Caco-2 (cell line): ENCODE measurements around the gene TMEM236. TPM values are rescaled to one million over a fixed set of nuclear protein-coding genes. Genes with fewer than 3 reads are reported as not detected.
A peak's percentile ranks its signal among the peaks of the same experiment; 100 is the strongest.

Source experiments
- BruUV-seq: library from RNA; stranded (reverse); fragments of 400-500 nt; replicated peaks from 2 replicates; lab custom pipeline; 2021; lab: Mats Ljungman, UMichigan
- CTCF ChIA-PET: fragments of 300-600 bp; sonication (Branson Sonifier 250); formaldehyde crosslinking; loops from one replicate; lab custom pipeline; 2022; ENCODE audit warnings: antibody characterized with exemption; lab: Charles Lee
- POLR2A ChIA-PET: fragments of 300-600 bp; sonication (Branson Sonifier 250); formaldehyde crosslinking; loops from one replicate; lab custom pipeline; 2022; ENCODE audit warnings: antibody characterized with exemption; lab: Charles Lee
- DNase-seq, 2 experiments: peaks; one replicate each; pipeline versions ENCODE4 v3.0.0 to v3.0.0-alpha.2; 2020 to 2022
- H3K27me3 ChIP-seq: replicated peaks from 2 replicates; pipeline ENCODE4 v1.6.0; 2011; ENCODE audit warnings: low read length; ENCODE audit not compliant: control insufficient read depth, insufficient read depth
- H3K36me3 ChIP-seq: 2 replicates; pipeline ENCODE4 v1.5.1; 2011; ENCODE audit warnings: low read length; ENCODE audit not compliant: control insufficient read depth, insufficient read depth
- H3K4me1 ChIP-seq: fragments of 250-450 bp; sonication (Bioruptor Pico); 2 replicates; pipeline ENCODE4 v1.5.1; 2020; ENCODE audit warnings: mild to moderate bottlenecking
- H3K4me3 ChIP-seq: 2 replicates; pipeline ENCODE4 v1.5.1; 2011; ENCODE audit warnings: low read depth, mild to moderate bottlenecking, control low read depth, low read length
- H3K9me3 ChIP-seq: fragments of 250-450 bp; sonication (Bioruptor Pico); 2 replicates; pipeline ENCODE4 v1.5.1; 2020; ENCODE audit warnings: mild to moderate bottlenecking, moderate library complexity
- H3K27ac Mint-ChIP-seq: one replicate; pipeline ENCODE4 v1.8.0; 2022; ENCODE audit warnings: mixed read lengths; ENCODE audit not compliant: unreplicated experiment
- H3K27me3 Mint-ChIP-seq: one replicate; pipeline ENCODE4 v1.8.0; 2022; ENCODE audit warnings: mixed read lengths; ENCODE audit not compliant: insufficient read depth, unreplicated experiment
- H3K36me3 Mint-ChIP-seq: one replicate; pipeline ENCODE4 v1.8.0; 2022; ENCODE audit warnings: mild to moderate bottlenecking, mixed read lengths; ENCODE audit not compliant: insufficient read depth, unreplicated experiment
- H3K4me1 Mint-ChIP-seq: one replicate; pipeline ENCODE4 v1.8.0; 2022; ENCODE audit warnings: low read depth, mixed read lengths; ENCODE audit not compliant: unreplicated experiment
- H3K4me3 Mint-ChIP-seq: one replicate; pipeline ENCODE4 v1.8.0; 2022; ENCODE audit warnings: mild to moderate bottlenecking, moderate library complexity, mixed read lengths; ENCODE audit not compliant: unreplicated experiment
- H3K9me3 Mint-ChIP-seq: one replicate; pipeline ENCODE4 v1.8.0; 2022; ENCODE audit warnings: mixed read lengths; ENCODE audit not compliant: unreplicated experiment
- intact Hi-C: fragments of 100-400 bp; cut with micrococcal nuclease; formaldehyde crosslinking; loops from one replicate; pipeline ENCODE4 v1.10.0; 2022; ENCODE audit not compliant: unreplicated experiment
- total RNA-seq: library from RNA; stranded (reverse); gene quantifications from 2 replicates; pipeline ENCODE4 v1.2.3, GENCODE V29; 2022
- TF ChIP-seq, protein P1 (sequence below), 2 experiments: fragments of 200-600 bp in 1 of 2; IDR thresholded peaks; 1 replicate in 1 of 2; 2 replicates in 1 of 2; pipeline versions ENCODE4 v1.5.1 to v1.8.0; 2011 to 2022; ENCODE audit warnings: antibody characterized with exemption in 1 of 2, control low read depth in 1 of 2, inconsistent platforms in 1 of 2, low read depth in 1 of 2, low read length in 1 of 2, mild to moderate bottlenecking in 1 of 2, moderate library complexity in 1 of 2; ENCODE audit not compliant: insufficient read depth in 1 of 2, severe bottlenecking in 1 of 2, unreplicated experiment in 1 of 2

The TMEM236 gene
- total RNA-seq, 1 experiment from 2014 or later: 0.64 TPM

DNA sequence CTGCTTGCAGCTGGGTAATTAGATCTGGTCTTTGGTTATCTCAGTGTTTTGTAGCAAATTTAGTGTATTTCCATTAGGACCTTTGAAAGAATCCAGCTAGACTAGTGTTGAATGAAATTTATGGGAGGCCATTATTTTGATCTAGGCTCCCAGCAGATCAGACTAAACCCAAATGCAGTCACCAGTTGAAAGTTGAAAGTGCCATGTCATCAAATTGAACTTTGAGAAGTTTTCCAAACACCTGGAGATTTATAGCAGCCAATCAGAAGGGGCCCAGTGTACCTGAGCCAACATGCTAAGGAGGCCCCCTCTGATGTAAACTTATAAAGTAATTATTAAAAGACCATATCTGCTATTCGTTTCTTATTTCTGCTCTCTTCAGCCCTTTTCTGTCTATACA lies 11.3 kb upstream of the TMEM236 start:
- TF ChIP-seq, protein P1, sequence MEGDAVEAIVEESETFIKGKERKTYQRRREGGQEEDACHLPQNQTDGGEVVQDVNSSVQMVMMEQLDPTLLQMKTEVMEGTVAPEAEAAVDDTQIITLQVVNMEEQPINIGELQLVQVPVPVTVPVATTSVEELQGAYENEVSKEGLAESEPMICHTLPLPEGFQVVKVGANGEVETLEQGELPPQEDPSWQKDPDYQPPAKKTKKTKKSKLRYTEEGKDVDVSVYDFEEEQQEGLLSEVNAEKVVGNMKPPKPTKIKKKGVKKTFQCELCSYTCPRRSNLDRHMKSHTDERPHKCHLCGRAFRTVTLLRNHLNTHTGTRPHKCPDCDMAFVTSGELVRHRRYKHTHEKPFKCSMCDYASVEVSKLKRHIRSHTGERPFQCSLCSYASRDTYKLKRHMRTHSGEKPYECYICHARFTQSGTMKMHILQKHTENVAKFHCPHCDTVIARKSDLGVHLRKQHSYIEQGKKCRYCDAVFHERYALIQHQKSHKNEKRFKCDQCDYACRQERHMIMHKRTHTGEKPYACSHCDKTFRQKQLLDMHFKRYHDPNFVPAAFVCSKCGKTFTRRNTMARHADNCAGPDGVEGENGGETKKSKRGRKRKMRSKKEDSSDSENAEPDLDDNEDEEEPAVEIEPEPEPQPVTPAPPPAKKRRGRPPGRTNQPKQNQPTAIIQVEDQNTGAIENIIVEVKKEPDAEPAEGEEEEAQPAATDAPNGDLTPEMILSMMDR (IDR thresholded peaks at IDR 0.05; ENCODE audit: insufficient read depth in 1 of 2, low read depth in 1 of 2, low read length in 1 of 2, severe bottlenecking in 1 of 2, unreplicated experiment in 1 of 2): no peak
- Mint-ChIP-seq H3K27ac (no peak overlapping the region), H3K36me3 (peaks cover 9% of the 10 kb centered on the region), H3K27me3 (no peaks in the 10 kb centered on the region), H3K4me3 (no peak overlapping the region), H3K4me1 (peaks cover 7% of the 10 kb centered on the region), H3K9me3 (no peaks in the 10 kb centered on the region)
- Histone ChIP-seq H3K27me3 (no peaks in the 10 kb centered on the region), H3K9me3 (no peaks in the 10 kb centered on the region), H3K36me3 (no peaks in the 10 kb centered on the region), H3K4me1 (no peaks in the 10 kb centered on the region), H3K4me3 (no peak overlapping the region)
- no TSS peak for BruUV-seq
- ChIA-PET CTCF (no interaction called here), POLR2A (no interaction called here)
- intact Hi-C loops: no loop called here
- DNase-seq: no peak

DNA sequence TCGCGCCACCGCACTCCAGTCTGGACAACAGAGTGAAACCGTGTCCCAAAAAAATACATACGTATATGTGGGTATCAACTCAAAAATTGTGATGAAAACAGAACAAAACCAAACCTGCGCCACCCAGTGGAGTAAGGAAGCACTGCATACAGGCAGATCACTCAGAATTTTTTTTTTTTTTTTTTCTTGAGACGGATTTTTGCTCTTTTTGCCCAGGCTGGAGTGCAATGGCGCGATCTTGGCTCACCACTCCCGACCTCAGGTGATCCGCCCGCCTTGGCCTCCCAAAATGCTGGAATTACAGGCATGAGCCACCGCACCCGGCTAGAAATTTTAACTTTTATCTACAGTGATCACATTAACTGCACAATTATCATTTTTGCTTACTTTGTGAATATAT lies 9.1 kb upstream of the TMEM236 start:
- Histone ChIP-seq H3K4me1 (no peaks in the 10 kb centered on the region), H3K4me3 (no peak overlapping the region), H3K9me3 (no peaks in the 10 kb centered on the region), H3K27me3 (no peaks in the 10 kb centered on the region), H3K36me3 (no peaks in the 10 kb centered on the region)
- Mint-ChIP-seq H3K4me3 (no peak overlapping the region), H3K27me3 (no peaks in the 10 kb centered on the region), H3K36me3 (peaks cover 9% of the 10 kb centered on the region), H3K9me3 (no peaks in the 10 kb centered on the region), H3K4me1 (peaks cover 7% of the 10 kb centered on the region), H3K27ac (no peak overlapping the region)
- TF ChIP-seq, protein P1 (IDR thresholded peaks at IDR 0.05; ENCODE audit: insufficient read depth in 1 of 2, low read depth in 1 of 2, low read length in 1 of 2, severe bottlenecking in 1 of 2, unreplicated experiment in 1 of 2): peak; percentile 90 to 93
- ChIA-PET POLR2A (no interaction called here), CTCF (interaction anchor here (0.7 kb wide), 1 partner anchor 261 kb away, joined by 6 read pairs; no protein-coding TSS in a partner anchor)
- intact Hi-C loops: loop anchor here (1.0 kb wide), 1 partner anchor 136 kb away; no protein-coding TSS in a partner anchor
- no TSS peak for BruUV-seq
- DNase-seq: peak; percentile 64 to 77

DNA sequence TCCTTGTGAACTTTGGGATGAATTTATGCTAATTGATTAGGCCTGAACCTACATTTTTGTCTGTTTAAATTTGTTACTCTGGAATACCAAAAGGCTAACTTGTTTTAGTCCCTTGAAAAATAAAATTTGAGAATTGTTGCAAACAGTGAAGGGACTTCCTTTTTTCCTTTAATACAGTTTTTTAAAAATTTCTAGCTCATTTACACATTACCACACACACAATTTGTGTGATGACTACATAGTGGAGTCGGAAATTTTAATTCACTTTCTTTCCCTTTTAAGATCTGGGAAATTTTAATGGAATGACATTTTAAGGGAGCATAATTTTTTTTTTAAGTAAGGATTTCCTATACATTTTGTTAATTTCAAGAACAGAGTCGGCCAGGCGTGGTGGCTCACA lies 8.6 kb upstream of the TMEM236 start:
- BruUV-seq: no TSS peak
- Mint-ChIP-seq H3K9me3 (no peaks in the 10 kb centered on the region), H3K27me3 (no peaks in the 10 kb centered on the region), H3K4me1 (peaks cover 7% of the 10 kb centered on the region), H3K4me3 (no peak overlapping the region), H3K36me3 (peaks cover 9% of the 10 kb centered on the region), H3K27ac (no peak overlapping the region)
- no peaks in the 10 kb centered on the region for H3K27me3 ChIP-seq
- no peaks in the 10 kb centered on the region for H3K4me1 ChIP-seq
- no peak overlapping the region for H3K4me3 ChIP-seq
- DNase-seq: no peak
- H3K9me3 ChIP-seq: no peaks in the 10 kb centered on the region
- ChIA-PET POLR2A (no interaction called here), CTCF (interaction anchor here (1.2 kb wide), 1 partner anchor 18 kb away, joined by 3 read pairs; no protein-coding TSS in a partner anchor)
- TF ChIP-seq, protein P1 (IDR thresholded peaks at IDR 0.05; ENCODE audit: insufficient read depth in 1 of 2, low read depth in 1 of 2, low read length in 1 of 2, severe bottlenecking in 1 of 2, unreplicated experiment in 1 of 2): no peak
- intact Hi-C loops: loop anchor here (1.0 kb wide), 1 partner anchor 136 kb away; no protein-coding TSS in a partner anchor
- no peaks in the 10 kb centered on the region for H3K36me3 ChIP-seq
